HG02759 (cell line): ENCODE measurements around the gene ASTN1.

Experiments used
- ATAC-seq: cut with Tn5 transposase; IDR thresholded peaks from one replicate; pipeline ENCODE4 v1.9.1; 2021; ENCODE audit warnings: mild to moderate bottlenecking, moderate library complexity; ENCODE audit not compliant: unreplicated experiment

Gene ASTN1

GRCh38 chr1:176884911-176885310, 279.6 kb downstream of the ASTN1 start:
- no peak for ATAC-seq

- ATAC-seq: no peak
These were observed 280.2 kb downstream of the ASTN1 start for GRCh38 chr1:176884286-176884685.

- ATAC-seq: no peak
These were observed 283.4 kb downstream of the ASTN1 start for GRCh38 chr1:176880955-176881595.

- no peak for ATAC-seq
These were observed 284.5 kb downstream of the ASTN1 start for GRCh38 chr1:176879784-176880620.

- ATAC-seq: no peak
These were observed 285.6 kb downstream of the ASTN1 start for GRCh38 chr1:176878750-176879536.

GRCh38 chr1:176877557-176877956, 287.0 kb downstream of the ASTN1 start:
- ATAC-seq: no peak

- no peak for ATAC-seq
These were observed 287.5 kb downstream of the ASTN1 start for GRCh38 chr1:176876966-176877515.

- no peak for ATAC-seq
These were observed 294.9 kb downstream of the ASTN1 start for GRCh38 chr1:176869577-176869976.

GRCh38 chr1:176866011-176866714, 298.3 kb downstream of the ASTN1 start:
- no peak for ATAC-seq

- no peak for ATAC-seq
These were observed 300.3 kb downstream of the ASTN1 start for GRCh38 chr1:176864211-176864610.

- no peak for ATAC-seq
These were observed 300.9 kb downstream of the ASTN1 start for GRCh38 chr1:176863613-176864012.

GRCh38 chr1:176858433-176858916, 306.0 kb downstream of the ASTN1 start:
- ATAC-seq: no peak

- no peak for ATAC-seq
These were observed 306.9 kb downstream of the ASTN1 start for GRCh38 chr1:176857632-176858031.

GRCh38 chr1:176854758-176855745, 309.5 kb downstream of the ASTN1 start:
- no peak for ATAC-seq

GRCh38 chr1:176854121-176854520, 310.4 kb downstream of the ASTN1 start:
- no peak for ATAC-seq

GRCh38 chr1:176853503-176853902, 311.0 kb downstream of the ASTN1 start:
- no peak for ATAC-seq

GRCh38 chr1:176852124-176852523, 312.4 kb downstream of the ASTN1 start:
- no peak for ATAC-seq

GRCh38 chr1:176850871-176851270, 313.6 kb downstream of the ASTN1 start:
- ATAC-seq: no peak

GRCh38 chr1:176849281-176849680, 315.2 kb downstream of the ASTN1 start:
- ATAC-seq: no peak
